IMR-90 (cell line): ENCODE results near the gene MROH8. TPM values are rescaled to one million over a fixed set of nuclear protein-coding genes. Genes with fewer than 3 reads are reported as not detected.

Source experiments
- ATAC-seq: fragments of 200-7000 bp; cut with Tn5 transposase; 2 replicates; pipeline ENCODE4 v1.9.1; 2020; ENCODE audit warnings: low read depth, mild to moderate bottlenecking, moderate library complexity
- BruUV-seq: library from RNA; stranded (reverse); fragments of 400-500 nt; replicated peaks from 2 replicates; lab custom pipeline; 2021; lab: Mats Ljungman, UMichigan
- CTCF ChIA-PET: fragments of 300-600 bp; formaldehyde crosslinking; extraction: SDS; loops from one replicate; lab custom pipeline; 2021; ENCODE audit warnings: antibody characterized with exemption; lab: Yijun Ruan, JAX
- POLR2A ChIA-PET: fragments of 300-600 bp; sonication (Branson Sonifier 250); formaldehyde crosslinking; loops from one replicate; lab custom pipeline; 2022; ENCODE audit warnings: antibody characterized with exemption; ENCODE audit not compliant: unreplicated experiment; lab: Charles Lee
- DNase-seq: peaks from one replicate; pipeline ENCODE4 v3.0.0; 2013
- H2AFZ ChIP-seq: replicated peaks from 2 replicates; pipeline ENCODE3; 2013; ENCODE audit warnings: low read length, mild to moderate bottlenecking; ENCODE audit not compliant: poor library complexity
- H2AK5ac ChIP-seq: 2 replicates; pipeline ENCODE4 v1.6.1; 2013; ENCODE audit warnings: low read depth, low read length, inconsistent platforms
- H2AK9ac ChIP-seq: replicated peaks from 2 replicates; pipeline ENCODE3; 2013; ENCODE audit warnings: mild to moderate bottlenecking, low read depth, low read length, moderate library complexity; ENCODE audit not compliant: poor library complexity
- H2BK120ac ChIP-seq: 2 replicates; pipeline ENCODE4 v1.6.1; 2013; ENCODE audit warnings: low read depth, low read length, inconsistent platforms
- H2BK15ac ChIP-seq: 3 replicates; pipeline ENCODE4 v1.6.1; 2013; ENCODE audit warnings: low read depth, low read length, inconsistent platforms
- H2BK20ac ChIP-seq: 2 replicates; pipeline ENCODE4 v1.6.1; 2013; ENCODE audit warnings: low read depth, mild to moderate bottlenecking, inconsistent platforms, low read length, moderate library complexity
- H2BK5ac ChIP-seq: 2 replicates; pipeline ENCODE4 v1.6.1; 2013; ENCODE audit warnings: mild to moderate bottlenecking, low read depth, low read length, inconsistent platforms; ENCODE audit not compliant: poor library complexity, severe bottlenecking
- H3K14ac ChIP-seq: replicated peaks from 2 replicates; pipeline ENCODE4 v1.6.1; 2013; ENCODE audit warnings: low read depth, low read length, inconsistent platforms
- H3K18ac ChIP-seq: 2 replicates; pipeline ENCODE4 v1.6.1; 2013; ENCODE audit warnings: low read depth, low read length, control low read depth
- H3K23ac ChIP-seq: 2 replicates; pipeline ENCODE4 v1.6.1; 2013; ENCODE audit warnings: low read depth, low read length, inconsistent platforms
- H3K27ac ChIP-seq: 2 replicates; pipeline ENCODE4 v1.5.1; 2013; ENCODE audit warnings: mild to moderate bottlenecking, control low read depth, low read length; ENCODE audit not compliant: insufficient read depth
- H3K27me3 ChIP-seq: 2 replicates; pipeline ENCODE4 v1.6.1; 2013; ENCODE audit warnings: low read length; ENCODE audit not compliant: control insufficient read depth, insufficient read depth
- H3K36me3 ChIP-seq: 2 replicates; pipeline ENCODE4 v1.6.1; 2013; ENCODE audit warnings: low read length, mixed read lengths; ENCODE audit not compliant: control insufficient read depth, insufficient read depth
- H3K4ac ChIP-seq: 2 replicates; pipeline ENCODE4 v1.6.1; 2013; ENCODE audit warnings: low read depth, low read length, inconsistent platforms
- H3K4me1 ChIP-seq: 2 replicates; pipeline ENCODE4 v1.6.1; 2013; ENCODE audit warnings: low read length, mixed read lengths; ENCODE audit not compliant: control insufficient read depth, insufficient read depth
- H3K4me2 ChIP-seq: 2 replicates; pipeline ENCODE4 v1.6.1; 2013; ENCODE audit warnings: low read depth, mild to moderate bottlenecking, control low read depth, low read length, moderate library complexity
- H3K4me3 ChIP-seq: 2 replicates; pipeline ENCODE4 v1.5.1; 2013; ENCODE audit warnings: low read depth, mild to moderate bottlenecking, control low read depth, low read length, moderate library complexity; ENCODE audit not compliant: insufficient read depth
- H3K56ac ChIP-seq: 2 replicates; pipeline ENCODE4 v1.6.1; 2013; ENCODE audit warnings: low read length, inconsistent platforms; ENCODE audit not compliant: insufficient read depth; ENCODE audit errors: extremely low read depth
- H3K79me1 ChIP-seq, 2 experiments: 2 replicates each; pipeline ENCODE4 v1.6.1; 2013; ENCODE audit warnings: low read length in 2 of 2, inconsistent platforms in 1 of 2, low read depth in 1 of 2
- H3K9ac ChIP-seq: 2 replicates; pipeline ENCODE4 v1.6.1; 2013; ENCODE audit warnings: low read depth, low read length, control low read depth
- H3K9me1 ChIP-seq: 2 replicates; pipeline ENCODE4 v1.6.1; 2013; ENCODE audit warnings: low read length, inconsistent platforms; ENCODE audit not compliant: insufficient read depth
- H3K9me3 ChIP-seq: 2 replicates; pipeline ENCODE4 v1.6.1; 2013; ENCODE audit warnings: low read length; ENCODE audit not compliant: control insufficient read depth, insufficient read depth
- H4K20me1 ChIP-seq: 2 replicates; pipeline ENCODE4 v1.6.1; 2013; ENCODE audit warnings: low read length, inconsistent platforms; ENCODE audit not compliant: insufficient read depth
- H4K5ac ChIP-seq: 2 replicates; pipeline ENCODE4 v1.6.1; 2013; ENCODE audit warnings: mild to moderate bottlenecking, low read depth, low read length, control low read depth
- H4K8ac ChIP-seq, 2 experiments: 2 replicates each; pipeline ENCODE4 v1.6.1; 2013; ENCODE audit warnings: low read depth in 2 of 2, low read length in 2 of 2, control low read depth in 1 of 2, inconsistent platforms in 1 of 2
- H4K91ac ChIP-seq: 2 replicates; pipeline ENCODE4 v1.6.1; 2013; ENCODE audit warnings: low read depth, low read length, inconsistent platforms; ENCODE audit not compliant: insufficient read depth
- CEBPB ChIP-seq: IDR thresholded peaks from 2 replicates; pipeline ENCODE4 v1.6.1; 2012; ENCODE audit warnings: low read depth, low read length, improper control_type of control experiment
- CHD1 ChIP-seq: IDR thresholded peaks from 2 replicates; pipeline ENCODE4 v1.6.1; 2012; ENCODE audit warnings: low read depth, low read length, improper control_type of control experiment
- CTCF ChIP-seq: conservative IDR thresholded peaks from 2 replicates; pipeline ENCODE4 v1.5.1; 2012; ENCODE audit warnings: mild to moderate bottlenecking, low read depth, low read length, improper control_type of control experiment
- ELK1 ChIP-seq: fragments of 150-350 bp; IDR thresholded peaks from 2 replicates; pipeline ENCODE4 v1.6.1; 2016; ENCODE audit warnings: low read depth, mild to moderate bottlenecking, low read length, moderate library complexity, borderline replicate concordance
- MAZ ChIP-seq: IDR thresholded peaks from 2 replicates; pipeline ENCODE4 v1.6.1; 2012; ENCODE audit warnings: low read depth, mild to moderate bottlenecking, low read length, improper control_type of control experiment, moderate library complexity, borderline replicate concordance
- MXI1 ChIP-seq: IDR thresholded peaks from 2 replicates; pipeline ENCODE4 v1.6.1; 2012; ENCODE audit warnings: low read depth, mild to moderate bottlenecking, low read length, moderate library complexity, borderline replicate concordance
- NFE2L2 ChIP-seq: fragments of 150-350 bp; IDR thresholded peaks from 2 replicates; pipeline ENCODE4 v1.6.1; 2016; ENCODE audit warnings: low read depth, mild to moderate bottlenecking, low read length
- POLR2A ChIP-seq: IDR thresholded peaks from 2 replicates; pipeline ENCODE4 v1.6.1; 2012; ENCODE audit warnings: mild to moderate bottlenecking, low read depth, low read length
- RFX5 ChIP-seq: IDR thresholded peaks from 2 replicates; pipeline ENCODE4 v1.8.0; 2012; ENCODE audit warnings: low read depth, mild to moderate bottlenecking, low read length, moderate library complexity
- SMC3 ChIP-seq: fragments of 150-350 bp; IDR thresholded peaks from 2 replicates; pipeline ENCODE4 v1.6.1; 2016; ENCODE audit warnings: low read depth, mild to moderate bottlenecking, antibody characterized with exemption, low read length, moderate library complexity
- USF2 ChIP-seq: fragments of 150-350 bp; IDR thresholded peaks from 2 replicates; pipeline ENCODE4 v1.6.1; 2017; ENCODE audit warnings: mild to moderate bottlenecking, antibody characterized with exemption, low read length, low read depth
- WGBS, 2 experiments: methylation state at CpG; one replicate each; pipeline versions ENCODE4 v1.1.5 to v1.1.7; 2013; ENCODE audit warnings: missing lambda C conversion rate in 2 of 2; ENCODE audit not compliant: insufficient read length in 1 of 2; ENCODE audit errors: extremely low coverage in 2 of 2; 5-methylcytosine and 5-hydroxymethylcytosine counted together
- dilution Hi-C: fragments of 300-500 bp; cut with HindIII; formaldehyde crosslinking; loops from one replicate; pipeline ENCODE4 v1.14.3; 2018; ENCODE audit warnings: low sequenced_read_pairs; ENCODE audit not compliant: unreplicated experiment
- in situ Hi-C: fragments of 300-500 bp; cut with MboI; formaldehyde crosslinking; loops from 3 replicates; pipeline ENCODE4 v1.14.3; 2019; ENCODE audit warnings: low sequenced_read_pairs, inconsistent platforms, mixed read lengths
- intact Hi-C: fragments of 100-400 bp; cut with micrococcal nuclease; formaldehyde crosslinking; loops from 2 replicates; pipeline ENCODE4 v1.10.0; 2022
- polyA plus RNA-seq, 3 experiments: library from polyadenylated mRNA; depleted of rRNA; stranded (reverse); fragments of >200 nt; gene quantifications; 2 replicates each; pipeline ENCODE4 v1.2.3, GENCODE V29; 2012; ENCODE audit warnings: low replicate concordance in 1 of 3
- total RNA-seq: library from RNA; depleted of rRNA; stranded (reverse); fragments of >200 nt; gene quantifications from 2 replicates; pipeline ENCODE4 v1.2.3, GENCODE V29; 2012

MROH8 gene
- total and polyA plus RNA-seq, 2 of the 4 experiments (the other 2 are of a cell fraction) = 1.3 to 1.8 TPM

GRCh38 chr20:37220731-37221130 is 41.4 kb upstream of the MROH8 start:
- Histone ChIP-seq H4K91ac (no peak overlapping the region), H3K18ac (no peak overlapping the region), H3K36me3 (peaks cover 27% of the 10 kb centered on the region), H2BK5ac (no peak overlapping the region), H2BK15ac (no peak overlapping the region), H2BK20ac (no peak overlapping the region), H3K27me3 (no peaks in the 10 kb centered on the region), H4K8ac (no peak overlapping the region), H2AFZ (no peak overlapping the region), H2AK9ac (no peak overlapping the region), H3K9me3 (no peaks in the 10 kb centered on the region), H3K4me3 (no peak overlapping the region), H3K27ac (no peak overlapping the region), H3K79me1 (peaks cover 18 to 23% of the 10 kb centered on the region in 2 experiments), H3K4me1 (peaks cover 2% of the 10 kb centered on the region; the same call in 1 of the 2 replicates), H2AK5ac (no peak overlapping the region), H3K4me2 (no peak overlapping the region), H3K4ac (no peak overlapping the region), H2BK120ac (no peak overlapping the region), H3K9ac (no peak overlapping the region), H3K23ac (no peak overlapping the region), H4K5ac (no peak overlapping the region), H3K14ac (no peak overlapping the region), H3K9me1 (0 out of 2 replicates have a peak, but pooled peaks cover 2% of the 10 kb centered on the region), H4K20me1 (no peaks in the 10 kb centered on the region), H3K56ac (no peak overlapping the region)
- 78% methylated on average over 2 of the region's 3 CpGs; no CpG with 5 or more reads in 1 of the 2 experiments for WGBS, 2 experiments
- intact Hi-C loops (no loop called here), dilution Hi-C loops (no loop called here), in situ Hi-C loops (no loop called here)
- no peak for TF ChIP-seq USF2
- TF ChIP-seq NFE2L2 = no peak
- TF ChIP-seq MXI1 = no peak
- no peak for TF ChIP-seq MAZ
- TF ChIP-seq ELK1 = no peak
- no peak for TF ChIP-seq CHD1
- no peak for TF ChIP-seq CTCF
- TF ChIP-seq RFX5 = no peak
- TF ChIP-seq SMC3 = no peak
- TF ChIP-seq CEBPB = no peak
- TF ChIP-seq POLR2A = no peak
- no TSS peak for BruUV-seq
- ATAC-seq (no peak), DNase-seq (no peak)
- ChIA-PET POLR2A (interaction anchor here (0.6 kb wide), 1 partner anchor 15 kb away, joined by 3 read pairs; no protein-coding TSS in a partner anchor), CTCF (interaction anchor here (1.0 kb wide), 1 partner anchor 25 kb away, joined by 3 read pairs; no protein-coding TSS in a partner anchor)
